ENCODE data around the gene HOXD9. TPM values are rescaled to one million over a fixed set of nuclear protein-coding genes. Genes with fewer than 3 reads are reported as not detected.

HOXD9 gene
- total and polyA plus RNA-seq, 8 donors = 0.18 to 0.76 (median 0.49) TPM; not detected in 4

GRCh38 chr2:176081837-176082524 is 40.5 kb upstream of the HOXD9 start:
- peaks cover 9 to 57% (median 30%) of the 10 kb centered on the region in 4 donors for H3K9me3 ChIP-seq
- intact Hi-C loops (cut with DNase I; ENCODE audit: low total_unique reads) = no loop called here
- WGBS, 5 donors = 7 to 13% (median 11%) methylated on average over 40 to 62 of the region's 62 CpGs
- no peak for TF ChIP-seq CTCF (IDR thresholded peaks at IDR 0.05)
- TF ChIP-seq POLR2A (IDR thresholded peaks at IDR 0.05) = no peak
- no peak for TF ChIP-seq EP300 (IDR thresholded peaks at IDR 0.05)
- no peak for TF ChIP-seq POLR2AphosphoS5 (IDR thresholded peaks at IDR 0.05)
- peaks cover 0 to 66% (median 40%) of the 10 kb centered on the region in 4 donors for H3K4me1 ChIP-seq
- DNase-seq = peak in 1 of 2 donors; percentile 37
- H3K4me3 ChIP-seq = no peak overlapping the region
- H3K36me3 ChIP-seq = no peaks in the 10 kb centered on the region
- H3K27ac ChIP-seq = no peak overlapping the region
- H3K27me3 ChIP-seq = peaks cover 68 to 100% (median 99%) of the 10 kb centered on the region in 3 donors

GRCh38 chr2:176082525-176082823 is 40.0 kb upstream of the HOXD9 start:
- Histone ChIP-seq H3K4me1 (peaks cover 0 to 66% (median 40%) of the 10 kb centered on the region in 4 donors), H3K36me3 (no peaks in the 10 kb centered on the region), H3K27me3 (peaks cover 69 to 100% (median 99%) of the 10 kb centered on the region in 3 donors), H3K4me3 (no peak overlapping the region), H3K9me3 (peaks cover 9 to 57% (median 30%) of the 10 kb centered on the region in 4 donors), H3K27ac (no peak overlapping the region)
- 7 to 11% (median 10%) methylated on average over 10 of the region's 10 CpGs for WGBS, 5 donors
- intact Hi-C loops (cut with DNase I; ENCODE audit: low total_unique reads) = no loop called here
- TF ChIP-seq POLR2AphosphoS5 (IDR thresholded peaks at IDR 0.05) (no peak), POLR2A (IDR thresholded peaks at IDR 0.05) (no peak), CTCF (IDR thresholded peaks at IDR 0.05) (no peak), EP300 (IDR thresholded peaks at IDR 0.05) (no peak)
- no peak for DNase-seq

- Histone ChIP-seq H3K27ac (no peak overlapping the region), H3K4me3 (no peak overlapping the region), H3K36me3 (no peaks in the 10 kb centered on the region), H3K9me3 (peaks cover 9 to 57% (median 30%) of the 10 kb centered on the region in 4 donors), H3K27me3 (peaks cover 75 to 100% (median 99%) of the 10 kb centered on the region in 3 donors), H3K4me1 (peaks cover 4 to 72% (median 45%) of the 10 kb centered on the region in 4 donors)
- TF ChIP-seq POLR2AphosphoS5 (IDR thresholded peaks at IDR 0.05) = no peak
- no peak for TF ChIP-seq CTCF (IDR thresholded peaks at IDR 0.05)
- no peak for TF ChIP-seq POLR2A (IDR thresholded peaks at IDR 0.05)
- TF ChIP-seq EP300 (IDR thresholded peaks at IDR 0.05) = no peak
- no peak for DNase-seq
- WGBS, 5 donors = 5 to 15% (median 7%) methylated on average over 46 to 66 of the region's 66 CpGs
- intact Hi-C loops (cut with DNase I; ENCODE audit: low total_unique reads) = no loop called here
These were observed 39.4 kb upstream of the HOXD9 start for GRCh38 chr2:176082824-176083751.

GRCh38 chr2:176083796-176084261 is 38.7 kb upstream of the HOXD9 start, which contains the start of gene EVX2:
TSS of gene EVX2 (minus strand) at chr2:176083962. CDS start at chr2:176083776, 186 bp downstream.
- Histone ChIP-seq H3K4me3 (no peak within 1 kb of the TSS), H3K9me3 (peaks cover 9 to 54% (median 30%) of the 10 kb centered on the region in 4 donors), H3K36me3 (no peaks in the 10 kb centered on the region), H3K4me1 (peaks cover 9 to 80% (median 52%) of the 10 kb centered on the region in 4 donors), H3K27ac (no peak within 1 kb of the TSS), H3K27me3 (peaks cover 73 to 100% (median 99%) of the 10 kb centered on the region in 3 donors)
- TF ChIP-seq EP300 (IDR thresholded peaks at IDR 0.05) (no peak), CTCF (IDR thresholded peaks at IDR 0.05) (no peak), POLR2A (IDR thresholded peaks at IDR 0.05) (no peak), POLR2AphosphoS5 (IDR thresholded peaks at IDR 0.05) (no peak)
- no peak for DNase-seq
- intact Hi-C loops (cut with DNase I; ENCODE audit: low total_unique reads) = no loop called here
- 13 to 20% (median 18%) methylated on average over 27 of the region's 27 CpGs for whole genome bisulfite sequencing, 5 donors

Measured in stomach (tissue), 9 donors.